K562 (cell line): ENCODE data around the gene NENF. TPM values are rescaled to one million over a fixed set of nuclear protein-coding genes. Genes with fewer than 3 reads are reported as not detected.

Experiments
- BCL6 ChIP-seq: fragments of 250-450 bp; sonication (Bioruptor Pico); IDR thresholded peaks from 2 replicates; pipeline ENCODE4 v1.4.0; 2020
- CC2D1A ChIP-seq: fragments of 450-650 bp; IDR thresholded peaks from 2 replicates; pipeline ENCODE4 v1.6.1; 2017; ENCODE audit warnings: mild to moderate bottlenecking
- CEBPG ChIP-seq, 3 experiments: fragments of 200-800 bp in 1 of 3; sonication (Bioruptor generic) in 1 of 3; sonication (generic) in 1 of 3; formaldehyde crosslinking in 1 of 3; IDR thresholded peaks in 2 of 3; conservative IDR thresholded peaks in 1 of 3; 2 replicates each; pipeline versions ENCODE4 v1.6.1 to v1.8.0; 2016 to 2022; ENCODE audit warnings: missing compliant biosample characterization in 2 of 3, missing genetic modification characterization in 2 of 3, mild to moderate bottlenecking in 1 of 3, missing genetic modification reagents in 1 of 3
- DMBX1 ChIP-seq: fragments of 250-450 bp; sonication (Bioruptor Pico); IDR thresholded peaks from 2 replicates; pipeline ENCODE4 v1.8.0; 2022; ENCODE audit warnings: inconsistent platforms, mild to moderate bottlenecking, moderate library complexity, borderline replicate concordance
- ELF1 ChIP-seq: fragments of 200-800 bp; sonication (Bioruptor generic); IDR thresholded peaks from 2 replicates; pipeline ENCODE4 v1.6.1; 2016; ENCODE audit warnings: missing genetic modification characterization, missing compliant biosample characterization
- ELF4 ChIP-seq: fragments of 450-650 bp; formaldehyde crosslinking; IDR thresholded peaks from 2 replicates; pipeline ENCODE4 v1.4.0; 2022; ENCODE audit warnings: missing genetic modification characterization
- ETV5 ChIP-seq: sonication (generic); formaldehyde crosslinking; IDR thresholded peaks from 2 replicates; pipeline ENCODE4 v1.4.0; 2020; ENCODE audit warnings: low read depth, mild to moderate bottlenecking, missing genetic modification reagents
- GTF2F1 ChIP-seq: IDR thresholded peaks from 2 replicates; pipeline ENCODE4 v1.6.1; 2011; ENCODE audit warnings: low read depth, low read length, improper control_type of control experiment
- NR2C1 ChIP-seq, 2 experiments: fragments of 450-650 bp; IDR thresholded peaks; 2 replicates each; pipeline ENCODE4 v1.6.1; 2017; ENCODE audit warnings: mild to moderate bottlenecking in 2 of 2, antibody characterized with exemption in 1 of 2, inconsistent platforms in 1 of 2, missing compliant biosample characterization in 1 of 2, missing genetic modification characterization in 1 of 2
- PHTF2 ChIP-seq: fragments of 250-450 bp; sonication (Bioruptor Pico); IDR thresholded peaks from 2 replicates; pipeline ENCODE4 v1.5.0; 2021; ENCODE audit warnings: mild to moderate bottlenecking
- POLR2B ChIP-seq: fragments of 450-650 bp; IDR thresholded peaks from 2 replicates; pipeline ENCODE4 v1.6.1; 2018; ENCODE audit warnings: low read depth; ENCODE audit not compliant: partially characterized antibody
- TRIM24 ChIP-seq, 2 experiments: fragments of 450-650 bp; IDR thresholded peaks; 2 replicates each; pipeline ENCODE4 v1.6.1; 2016
- ZNF124 ChIP-seq: sonication (generic); formaldehyde crosslinking; IDR thresholded peaks from 2 replicates; pipeline ENCODE4 v1.8.1; 2022; ENCODE audit warnings: missing genetic modification reagents
- ZNF584 ChIP-seq: fragments of 200-800 bp; sonication (Bioruptor generic); IDR thresholded peaks from 2 replicates; pipeline ENCODE4 v1.6.1; 2016; ENCODE audit warnings: low read depth, mild to moderate bottlenecking, missing genetic modification characterization, missing compliant biosample characterization
- polyA plus RNA-seq, 8 experiments: library from polyadenylated mRNA; depleted of rRNA in 4 of 8; stranded (reverse) in 5 of 8; unstranded in 3 of 8; fragments of >200 nt; fragmentation: Nextera tagmentation in 2 of 8; fragmentation: Illumina TruSeq in 1 of 8; extraction: Ambion mirVana in 2 of 8; extraction: Trizol in 1 of 8; gene quantifications; 2 replicates each; pipeline versions ENCODE4 v1.2.1 to v1.2.3, GENCODE V29; 2011 to 2014; ENCODE audit warnings: inconsistent platforms in 1 of 8, missing spikeins in 1 of 8
- total RNA-seq, 7 experiments: library from RNA; depleted of rRNA in 6 of 7; stranded (reverse); fragments of >200 nt in 6 of 7; fragmentation: Illumina TruSeq in 2 of 7; extraction: Trizol in 2 of 7; gene quantifications; 2 replicates each; pipeline versions ENCODE4 v1.2.1 to v1.2.3, GENCODE V29; 2011 to 2021; ENCODE audit warnings: low replicate concordance in 1 of 7
- TF ChIP-seq, protein P1 (sequence below): fragments of 250-450 bp; sonication (Bioruptor Pico); IDR thresholded peaks from 2 replicates; pipeline ENCODE4 v1.4.0; 2020
- TF ChIP-seq, protein P2 (sequence below): IDR thresholded peaks from 3 replicates; pipeline ENCODE4 v1.6.1; 2011; ENCODE audit warnings: borderline replicate concordance, mild to moderate bottlenecking; ENCODE audit not compliant: insufficient read length, insufficient read depth
- TF ChIP-seq, protein P3 (sequence below): fragments of 450-650 bp; IDR thresholded peaks from 2 replicates; pipeline ENCODE4 v1.6.1; 2016; ENCODE audit warnings: low read depth, mild to moderate bottlenecking, moderate library complexity
- TF ChIP-seq, protein P4 (sequence below): fragments of 250-450 bp; sonication (Bioruptor Pico); IDR thresholded peaks from 2 replicates; pipeline ENCODE4 v1.6.1; 2021; ENCODE audit warnings: mild to moderate bottlenecking

NENF gene
- total and polyA plus RNA-seq, 9 of the 15 experiments (the other 6 are each of a cell fraction or from before 2014, with no cell fraction given): 6.1 to 100 (median 72.8) TPM

DNA sequence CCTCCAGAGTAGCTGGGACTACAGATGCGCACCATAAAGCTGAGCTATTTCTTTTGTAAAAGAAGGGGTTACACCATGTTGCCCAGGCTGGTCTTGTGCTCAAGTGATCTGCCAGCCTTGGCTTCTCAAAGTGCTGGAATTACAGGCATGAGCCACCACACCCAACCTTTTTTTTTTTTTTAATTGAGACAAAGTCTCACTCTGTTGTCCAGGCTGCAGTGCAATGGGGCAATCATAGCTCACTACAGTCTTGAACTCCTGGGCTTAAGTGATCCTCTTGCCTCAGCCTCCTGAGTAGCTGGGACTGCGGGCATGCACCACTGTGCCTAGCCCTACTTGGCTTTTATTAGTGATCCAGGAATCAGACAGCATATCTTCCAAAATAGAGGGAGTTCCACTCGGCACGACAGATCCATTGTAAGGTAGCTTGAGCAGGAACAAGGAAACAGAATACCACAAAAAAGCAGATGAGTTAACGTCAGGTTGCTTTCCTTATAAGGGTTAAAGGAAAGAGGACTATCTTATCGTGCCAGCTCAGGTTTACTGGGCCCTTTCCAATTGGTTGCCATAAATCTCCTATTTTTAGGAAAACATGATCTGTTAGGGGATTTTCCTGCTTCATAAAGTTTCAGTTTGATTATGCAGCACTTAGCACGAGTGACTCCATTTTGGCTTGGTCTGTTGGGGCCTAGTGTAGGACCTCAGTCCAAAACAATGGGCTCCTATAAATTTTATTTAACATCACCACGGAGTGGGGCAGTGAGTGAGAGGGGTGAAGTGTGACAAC lies 45.2 kb downstream of the NENF start (continued):
- TF ChIP-seq, protein P1, sequence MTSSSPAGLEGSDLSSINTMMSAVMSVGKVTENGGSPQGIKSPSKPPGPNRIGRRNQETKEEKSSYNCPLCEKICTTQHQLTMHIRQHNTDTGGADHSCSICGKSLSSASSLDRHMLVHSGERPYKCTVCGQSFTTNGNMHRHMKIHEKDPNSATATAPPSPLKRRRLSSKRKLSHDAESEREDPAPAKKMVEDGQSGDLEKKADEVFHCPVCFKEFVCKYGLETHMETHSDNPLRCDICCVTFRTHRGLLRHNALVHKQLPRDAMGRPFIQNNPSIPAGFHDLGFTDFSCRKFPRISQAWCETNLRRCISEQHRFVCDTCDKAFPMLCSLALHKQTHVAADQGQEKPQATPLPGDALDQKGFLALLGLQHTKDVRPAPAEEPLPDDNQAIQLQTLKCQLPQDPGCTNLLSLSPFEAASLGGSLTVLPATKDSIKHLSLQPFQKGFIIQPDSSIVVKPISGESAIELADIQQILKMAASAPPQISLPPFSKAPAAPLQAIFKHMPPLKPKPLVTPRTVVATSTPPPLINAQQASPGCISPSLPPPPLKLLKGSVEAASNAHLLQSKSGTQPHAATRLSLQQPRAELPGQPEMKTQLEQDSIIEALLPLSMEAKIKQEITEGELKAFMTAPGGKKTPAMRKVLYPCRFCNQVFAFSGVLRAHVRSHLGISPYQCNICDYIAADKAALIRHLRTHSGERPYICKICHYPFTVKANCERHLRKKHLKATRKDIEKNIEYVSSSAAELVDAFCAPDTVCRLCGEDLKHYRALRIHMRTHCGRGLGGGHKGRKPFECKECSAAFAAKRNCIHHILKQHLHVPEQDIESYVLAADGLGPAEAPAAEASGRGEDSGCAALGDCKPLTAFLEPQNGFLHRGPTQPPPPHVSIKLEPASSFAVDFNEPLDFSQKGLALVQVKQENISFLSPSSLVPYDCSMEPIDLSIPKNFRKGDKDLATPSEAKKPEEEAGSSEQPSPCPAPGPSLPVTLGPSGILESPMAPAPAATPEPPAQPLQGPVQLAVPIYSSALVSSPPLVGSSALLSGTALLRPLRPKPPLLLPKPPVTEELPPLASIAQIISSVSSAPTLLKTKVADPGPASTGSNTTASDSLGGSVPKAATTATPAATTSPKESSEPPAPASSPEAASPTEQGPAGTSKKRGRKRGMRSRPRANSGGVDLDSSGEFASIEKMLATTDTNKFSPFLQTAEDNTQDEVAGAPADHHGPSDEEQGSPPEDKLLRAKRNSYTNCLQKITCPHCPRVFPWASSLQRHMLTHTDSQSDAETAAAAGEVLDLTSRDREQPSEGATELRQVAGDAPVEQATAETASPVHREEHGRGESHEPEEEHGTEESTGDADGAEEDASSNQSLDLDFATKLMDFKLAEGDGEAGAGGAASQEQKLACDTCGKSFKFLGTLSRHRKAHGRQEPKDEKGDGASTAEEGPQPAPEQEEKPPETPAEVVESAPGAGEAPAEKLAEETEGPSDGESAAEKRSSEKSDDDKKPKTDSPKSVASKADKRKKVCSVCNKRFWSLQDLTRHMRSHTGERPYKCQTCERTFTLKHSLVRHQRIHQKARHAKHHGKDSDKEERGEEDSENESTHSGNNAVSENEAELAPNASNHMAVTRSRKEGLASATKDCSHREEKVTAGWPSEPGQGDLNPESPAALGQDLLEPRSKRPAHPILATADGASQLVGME (CRISPR knock-in tag): peak; percentile 99
- no peak for TF ChIP-seq NR2C1 (IDR thresholded peaks at IDR 0.05)
- peak; percentile 96 for TF ChIP-seq NR2C1 (tag; IDR thresholded peaks at IDR 0.05)
- TF ChIP-seq, protein P2, sequence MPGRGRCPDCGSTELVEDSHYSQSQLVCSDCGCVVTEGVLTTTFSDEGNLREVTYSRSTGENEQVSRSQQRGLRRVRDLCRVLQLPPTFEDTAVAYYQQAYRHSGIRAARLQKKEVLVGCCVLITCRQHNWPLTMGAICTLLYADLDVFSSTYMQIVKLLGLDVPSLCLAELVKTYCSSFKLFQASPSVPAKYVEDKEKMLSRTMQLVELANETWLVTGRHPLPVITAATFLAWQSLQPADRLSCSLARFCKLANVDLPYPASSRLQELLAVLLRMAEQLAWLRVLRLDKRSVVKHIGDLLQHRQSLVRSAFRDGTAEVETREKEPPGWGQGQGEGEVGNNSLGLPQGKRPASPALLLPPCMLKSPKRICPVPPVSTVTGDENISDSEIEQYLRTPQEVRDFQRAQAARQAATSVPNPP: no peak
- TF ChIP-seq, protein P3, sequence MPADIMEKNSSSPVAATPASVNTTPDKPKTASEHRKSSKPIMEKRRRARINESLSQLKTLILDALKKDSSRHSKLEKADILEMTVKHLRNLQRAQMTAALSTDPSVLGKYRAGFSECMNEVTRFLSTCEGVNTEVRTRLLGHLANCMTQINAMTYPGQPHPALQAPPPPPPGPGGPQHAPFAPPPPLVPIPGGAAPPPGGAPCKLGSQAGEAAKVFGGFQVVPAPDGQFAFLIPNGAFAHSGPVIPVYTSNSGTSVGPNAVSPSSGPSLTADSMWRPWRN: no peak
- no peak for TF ChIP-seq CEBPG (CRISPR knock-in tag; IDR thresholded peaks at IDR 0.05)
- peak; percentile 53 to 82; a peak in 3 of 4 replicates for TF ChIP-seq CEBPG (tag; conservative IDR thresholded peaks at IDR 0.05 in 1 of 2, IDR thresholded peaks at IDR 0.05 in 1 of 2)
- peak; percentile 100 for TF ChIP-seq DMBX1
- no peak for TF ChIP-seq POLR2B
- peak; percentile 84 for TF ChIP-seq PHTF2 (CRISPR knock-in tag)
- TF ChIP-seq, protein P4, sequence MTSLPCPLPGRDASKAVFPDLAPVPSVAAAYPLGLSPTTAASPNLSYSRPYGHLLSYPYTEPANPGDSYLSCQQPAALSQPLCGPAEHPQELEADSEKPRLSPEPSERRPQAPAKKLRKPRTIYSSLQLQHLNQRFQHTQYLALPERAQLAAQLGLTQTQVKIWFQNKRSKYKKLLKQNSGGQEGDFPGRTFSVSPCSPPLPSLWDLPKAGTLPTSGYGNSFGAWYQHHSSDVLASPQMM (CRISPR knock-in tag): no peak
- no peak for TF ChIP-seq ZNF124 (CRISPR knock-in tag)
- no peak for TF ChIP-seq TRIM24 (IDR thresholded peaks at IDR 0.05)
- TF ChIP-seq ZNF584 (CRISPR knock-in tag): peak; percentile 100
- TF ChIP-seq ETV5 (CRISPR knock-in tag): no peak
- TF ChIP-seq CC2D1A: no peak
- peak; percentile 99 for TF ChIP-seq ELF4 (CRISPR knock-in tag)
- TF ChIP-seq ELF1 (tag): peak; percentile 55; the same call in 1 of the 2 replicates
- no peak for TF ChIP-seq GTF2F1
- peak; percentile 99 for TF ChIP-seq BCL6 (CRISPR knock-in tag)
